NCI-H69 (cell line): ENCODE results near the gene CLIC5.

Source experiments
- DNase-seq: peaks from one replicate; lab custom pipeline; 2025; lab: John Stamatoyannopoulos, UW

Gene CLIC5

GRCh38 chr6:46035242-46035641 is 19.6 kb upstream of the CLIC5 start:
- no peak for DNase-seq

- DNase-seq, result no peak
Observed at GRCh38 chr6:46032110-46032998, 16.7 kb upstream of the CLIC5 start.

DNA sequence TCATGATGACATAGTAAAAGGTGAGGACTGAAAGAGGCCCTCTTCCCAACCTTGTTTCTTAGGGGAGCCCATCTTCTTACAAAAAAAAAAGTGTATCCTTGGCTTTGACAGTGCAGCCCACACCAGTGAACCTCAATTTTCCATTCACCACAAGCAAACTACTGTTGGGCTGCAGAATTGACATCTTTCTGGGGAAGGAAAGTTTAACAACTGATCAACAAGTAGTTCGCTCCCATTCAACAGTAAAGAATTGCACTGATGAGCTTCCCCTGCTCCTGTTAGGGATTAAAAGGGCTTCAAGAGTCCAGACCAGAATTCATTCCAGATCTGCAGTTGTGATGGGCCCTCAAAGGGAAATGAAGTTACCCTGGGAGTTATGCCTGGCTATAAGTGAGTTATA is 13.9 kb upstream of the CLIC5 start:
- no peak for DNase-seq

- no peak for DNase-seq
Observed at GRCh38 chr6:46026307-46026706, 10.6 kb upstream of the CLIC5 start.

GRCh38 chr6:46025573-46025972 is 9.9 kb upstream of the CLIC5 start:
- DNase-seq, result no peak

- DNase-seq, result no peak
Observed at GRCh38 chr6:46024124-46024769, 8.6 kb upstream of the CLIC5 start.

DNA sequence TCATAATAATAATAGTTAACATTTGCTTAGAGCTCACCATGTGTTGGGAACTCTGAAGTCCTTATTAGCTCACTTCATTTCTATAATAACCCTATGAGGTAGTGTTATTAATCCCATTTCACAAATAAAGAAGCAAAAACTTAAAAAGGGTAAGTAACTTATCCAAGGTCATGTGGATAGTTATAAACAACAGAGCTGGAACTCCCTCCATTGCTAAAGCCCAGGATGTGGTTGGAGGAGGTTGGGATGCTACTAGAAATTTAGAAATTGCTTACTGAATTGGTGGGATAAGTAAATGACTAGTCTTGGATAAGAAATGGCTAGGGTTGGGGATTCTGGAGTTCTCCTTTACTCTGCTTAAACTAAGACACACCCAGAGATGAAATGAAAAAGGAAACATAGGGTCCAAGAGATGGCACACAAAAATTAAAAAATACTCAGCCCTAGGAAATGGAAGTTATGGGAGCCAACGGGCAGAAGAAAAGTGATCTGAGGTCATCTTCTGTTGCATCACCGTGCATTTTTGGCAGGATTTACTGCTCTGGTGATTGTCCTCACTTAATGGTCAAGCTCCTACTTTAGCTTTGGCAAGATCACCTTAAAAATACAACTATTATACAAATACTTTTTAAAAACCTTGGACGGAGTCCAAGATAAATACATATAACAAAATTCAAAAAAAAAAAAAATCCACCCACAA is 7.7 kb upstream of the CLIC5 start:
- DNase-seq, result peak; percentile 26

- no peak for DNase-seq
Observed at GRCh38 chr6:46022106-46022948, 6.7 kb upstream of the CLIC5 start.

- DNase-seq, result no peak
Observed at GRCh38 chr6:46017726-46018125, 2.1 kb upstream of the CLIC5 start.

- no peak for DNase-seq
Observed at GRCh38 chr6:46016063-46016608, 476 bp upstream of the CLIC5 start.

DNA sequence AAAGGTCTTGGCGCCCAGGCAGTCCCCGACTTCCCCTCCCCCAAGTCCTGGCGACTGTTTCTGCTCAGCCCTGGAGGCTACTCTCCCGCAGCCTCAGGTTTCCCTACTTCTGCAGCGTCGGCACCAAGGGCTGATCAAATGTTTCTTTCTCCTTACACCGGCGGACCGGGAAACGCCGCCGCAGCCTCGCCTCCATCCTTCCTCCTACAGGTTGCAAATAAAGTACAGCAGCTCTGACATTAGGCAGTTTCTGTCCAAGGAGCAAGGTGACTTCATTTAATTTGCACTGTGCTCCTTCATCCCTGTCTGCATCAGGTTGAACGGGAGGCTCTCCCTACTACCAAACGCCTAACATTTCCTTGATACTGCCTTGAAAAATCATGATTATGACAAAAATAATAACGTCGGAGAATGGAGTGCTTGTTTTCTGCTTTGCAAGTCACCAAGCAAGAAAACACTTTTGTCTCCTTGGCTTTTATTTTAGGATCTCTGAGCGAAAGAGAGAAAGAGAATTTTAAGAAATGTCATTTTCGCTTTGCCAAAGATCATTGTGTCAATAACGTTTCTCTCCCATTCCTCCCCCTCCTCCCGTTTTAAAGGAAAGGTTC is 1.0 kb downstream of the CLIC5 start:
- peak; percentile 24 for DNase-seq

GRCh38 chr6:46014046-46014445 is 1.6 kb downstream of the CLIC5 start:
- DNase-seq, result no peak

DNA sequence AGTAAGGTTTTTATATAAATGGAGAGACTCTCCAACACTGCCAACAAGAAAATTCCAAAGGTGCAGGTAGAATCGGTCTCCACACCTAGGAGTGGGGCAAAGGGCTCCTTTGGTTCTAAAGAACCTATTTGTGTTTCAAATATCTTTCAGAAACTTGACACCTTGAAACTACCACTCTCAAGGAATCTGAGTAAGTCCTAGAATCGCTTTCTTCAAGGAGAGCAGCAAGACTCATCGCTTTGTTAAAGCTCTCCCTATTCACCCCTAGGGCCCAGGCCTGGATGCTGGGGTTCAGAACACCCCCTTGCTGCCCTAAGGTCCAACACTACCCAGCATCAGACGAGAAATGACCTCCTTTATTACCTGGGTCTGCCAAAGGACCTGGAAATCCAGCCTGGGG is 2.0 kb downstream of the CLIC5 start:
- DNase-seq, result no peak

DNA sequence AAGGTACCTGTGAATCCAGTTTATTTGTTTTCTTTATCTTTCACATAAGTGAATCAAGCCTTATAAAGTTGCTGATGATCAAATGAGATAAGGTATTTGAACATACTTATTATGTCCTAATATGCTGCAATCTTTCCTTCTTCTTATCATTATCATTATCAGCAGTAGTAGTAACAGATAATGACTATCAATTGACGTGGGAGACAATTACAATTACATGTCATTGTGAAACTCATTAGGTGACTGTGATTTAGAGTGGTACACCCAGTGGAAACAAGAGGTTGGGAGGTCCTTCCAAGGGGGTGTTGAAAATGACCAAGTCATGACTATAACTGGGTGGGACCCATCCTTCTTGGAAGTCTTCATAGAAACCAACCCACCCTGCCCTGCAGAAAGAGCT is 2.8 kb downstream of the CLIC5 start:
- no peak for DNase-seq

GRCh38 chr6:46011188-46012085 is 4.2 kb downstream of the CLIC5 start:
- no peak for DNase-seq

GRCh38 chr6:46010771-46011170 is 4.9 kb downstream of the CLIC5 start:
- no peak for DNase-seq

DNA sequence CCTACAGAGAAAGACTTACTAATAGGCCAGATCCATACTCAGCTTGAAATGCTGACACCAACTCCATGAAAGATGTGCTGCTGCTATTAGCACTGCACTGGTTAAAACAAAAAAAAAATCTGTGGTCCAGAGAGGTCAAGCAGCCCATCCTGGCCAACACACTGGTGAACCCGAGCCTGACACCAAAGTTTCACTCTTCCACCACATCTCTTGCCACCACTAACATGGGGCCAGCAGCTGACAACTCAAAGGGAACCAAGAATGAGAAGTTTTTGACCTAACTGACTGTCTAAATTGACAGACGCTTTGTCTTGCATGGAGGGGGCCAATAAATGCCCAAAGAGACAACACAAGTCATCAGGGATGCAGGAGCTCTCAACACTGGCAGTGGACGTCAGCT is 5.4 kb downstream of the CLIC5 start:
- no peak for DNase-seq

DNA sequence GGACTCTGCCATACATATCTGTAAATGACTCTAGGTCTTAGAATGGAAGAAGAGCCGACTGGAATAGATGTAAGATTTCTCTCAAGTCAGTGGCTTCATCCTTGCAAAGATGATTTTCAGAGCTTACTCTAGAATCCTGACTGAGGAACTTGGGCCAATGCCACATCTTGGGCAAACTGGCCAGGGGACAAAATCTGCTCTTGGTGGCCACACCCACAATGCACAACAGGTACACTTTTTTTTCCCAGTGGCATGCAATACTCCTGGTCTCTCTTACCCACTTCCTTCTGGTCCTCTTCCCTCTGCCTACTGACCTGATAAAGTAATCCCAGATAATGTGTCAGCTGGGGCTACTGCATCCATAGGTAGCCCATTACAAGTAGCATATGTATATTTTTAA is 13.4 kb downstream of the CLIC5 start:
- DNase-seq, result no peak

- no peak for DNase-seq
Observed at GRCh38 chr6:46000905-46001304, 14.8 kb downstream of the CLIC5 start.

DNA sequence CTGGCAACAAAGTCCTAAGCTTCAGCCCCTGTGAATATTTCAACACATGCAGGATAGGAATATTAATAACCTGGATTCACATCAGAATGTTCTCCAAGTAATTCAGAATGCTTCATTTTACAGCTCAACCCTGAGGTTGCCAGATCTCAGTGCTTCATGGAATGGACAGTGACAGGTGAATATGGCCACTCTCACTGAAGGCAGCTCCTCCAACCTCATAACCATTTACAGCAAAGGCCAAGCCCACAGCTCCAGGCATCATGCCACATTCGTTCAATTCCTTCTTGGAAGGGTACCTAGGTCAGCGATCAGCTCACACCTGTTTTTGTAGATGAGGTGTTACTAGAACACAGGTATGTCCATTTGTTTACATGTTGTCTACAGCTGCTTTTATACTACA is 17.1 kb downstream of the CLIC5 start:
- no peak for DNase-seq
